HG02938 (cell line): ENCODE data around the gene METTL25B.

ENCODE experiments used
- ATAC-seq: cut with Tn5 transposase; IDR thresholded peaks from one replicate; pipeline ENCODE4 v1.9.1; 2021; ENCODE audit warnings: mild to moderate bottlenecking, moderate library complexity; ENCODE audit not compliant: unreplicated experiment

METTL25B gene

DNA sequence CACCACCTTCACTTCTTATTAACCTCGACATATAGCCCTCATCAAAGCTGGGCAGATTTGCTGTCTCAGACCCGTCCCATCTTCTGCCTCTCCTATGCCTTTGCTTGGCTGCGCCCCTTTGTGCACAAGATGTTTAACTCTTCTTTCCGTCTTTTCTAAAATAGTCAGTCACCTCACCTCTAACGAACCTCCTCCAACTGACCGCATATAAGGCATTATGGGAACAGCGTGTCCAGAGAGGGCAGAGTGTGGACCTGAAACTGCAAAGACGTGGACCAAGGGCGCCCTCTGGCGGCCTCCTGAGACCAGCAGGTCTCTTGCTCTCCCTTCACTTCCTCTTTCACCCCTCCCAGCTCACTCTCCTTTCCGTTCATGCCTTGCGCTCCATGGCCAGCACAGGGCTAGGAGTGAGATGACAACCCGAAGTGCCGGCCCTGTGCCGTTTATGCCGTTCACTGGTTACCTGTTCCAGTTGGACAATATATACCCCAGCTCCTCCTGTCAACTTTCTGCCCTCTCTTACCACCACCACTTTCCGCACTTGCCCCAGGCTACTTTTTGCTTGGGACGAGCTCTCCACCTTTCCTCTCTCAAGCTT, 2.5 kb upstream of the METTL25B start:
- ATAC-seq, result peak; percentile 33

DNA sequence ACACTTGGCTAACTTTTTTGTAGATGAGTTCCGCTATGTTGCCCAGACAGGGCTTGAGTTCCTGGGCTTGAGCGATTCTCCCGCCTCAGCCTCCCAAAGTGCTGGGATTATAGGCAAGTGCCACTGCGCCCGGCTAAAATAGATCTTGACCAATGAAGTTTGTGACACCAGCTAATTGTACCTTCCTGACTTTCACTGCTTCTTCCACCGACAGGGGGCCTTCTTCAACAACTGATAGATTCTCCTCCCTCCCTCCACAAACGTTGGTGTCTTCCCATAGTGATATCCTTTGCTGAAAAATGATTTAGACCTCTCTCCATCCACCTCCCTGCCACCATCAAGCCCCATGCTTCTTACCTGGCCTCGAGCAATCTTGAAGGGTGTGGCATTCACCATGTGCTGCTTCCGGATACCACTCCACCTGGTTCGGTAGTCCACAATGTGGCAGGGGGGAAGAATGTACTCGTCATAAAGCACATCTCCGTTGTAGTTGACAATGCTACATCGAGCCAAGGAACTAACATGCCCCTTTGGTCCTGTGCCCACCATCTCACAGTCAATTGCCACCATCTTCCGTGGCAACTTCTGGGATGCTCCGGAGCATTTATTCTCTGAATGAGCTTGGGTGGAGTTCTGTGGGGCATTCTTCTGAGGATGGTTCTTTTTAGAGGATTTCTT, 1.6 kb upstream of the METTL25B start:
- ATAC-seq, result no peak

DNA sequence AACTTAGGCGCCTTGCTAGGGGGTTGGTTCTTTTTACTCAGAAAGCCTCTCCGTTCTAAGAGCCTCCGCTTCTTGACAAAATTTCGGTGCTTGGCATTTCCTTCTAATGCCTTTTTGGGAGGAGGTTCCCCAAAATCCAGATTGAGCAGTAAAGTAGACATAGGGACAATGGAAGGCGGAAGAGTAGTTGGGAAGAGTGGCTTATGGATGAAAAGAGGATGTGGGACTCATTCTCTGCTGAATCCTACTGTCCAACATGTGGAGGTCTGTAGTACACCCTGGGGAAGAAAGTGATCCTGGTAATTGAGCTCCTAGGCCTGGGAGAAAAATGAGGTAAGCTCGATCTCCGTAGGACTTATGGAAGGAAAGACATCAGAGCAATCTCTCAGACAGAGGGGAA, 777 bp upstream of the METTL25B start:
- ATAC-seq, result no peak

DNA sequence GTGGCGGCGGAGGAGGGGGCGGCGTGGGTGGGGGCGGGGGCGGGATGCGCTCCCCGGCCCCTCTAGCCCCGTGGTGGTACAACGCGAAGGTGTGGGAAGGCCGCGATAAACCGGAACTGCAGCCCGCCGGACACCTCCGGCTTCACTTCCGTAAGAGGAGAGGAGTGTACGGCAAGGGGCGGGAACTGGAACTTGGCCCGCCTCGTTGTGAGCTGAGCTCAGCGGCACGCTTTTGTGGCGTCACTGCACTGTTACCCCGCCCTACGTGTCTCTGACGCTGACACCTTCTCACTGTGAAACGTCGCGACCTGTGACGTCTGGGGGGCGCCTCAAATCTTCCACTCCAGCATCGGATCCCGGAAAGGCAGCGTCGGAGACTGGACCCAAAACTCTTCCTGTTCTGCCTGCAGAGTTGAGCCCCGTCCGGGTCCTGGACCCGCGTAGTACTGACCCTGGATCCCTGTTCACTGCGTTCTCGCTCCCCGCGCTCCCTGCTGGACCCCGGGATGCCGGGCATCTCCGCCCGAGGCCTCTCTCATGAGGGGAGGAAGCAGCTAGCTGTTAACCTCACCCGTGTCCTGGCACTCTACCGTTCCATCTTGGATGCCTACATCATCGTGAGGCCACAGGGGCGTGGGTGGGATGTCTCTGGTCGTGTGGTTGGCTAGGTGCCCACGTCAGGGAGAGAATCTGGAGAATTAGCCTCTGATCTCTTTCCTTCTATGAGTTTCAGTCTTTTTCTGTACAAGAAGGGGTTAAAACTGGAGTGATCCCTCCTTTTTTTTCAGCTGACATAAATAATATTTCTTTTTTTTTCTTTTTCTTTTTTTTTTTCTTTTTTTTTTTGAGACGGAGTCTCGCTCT, 562 bp downstream of the METTL25B start, which contains the start of gene ISG20L2:
Gene ISG20L2 (minus strand): TSS at position 168 of the 864 bp plus-strand sequence. CDS start 1,114 bp downstream, outside the sequence.
- peak; percentile 91 for ATAC-seq

DNA sequence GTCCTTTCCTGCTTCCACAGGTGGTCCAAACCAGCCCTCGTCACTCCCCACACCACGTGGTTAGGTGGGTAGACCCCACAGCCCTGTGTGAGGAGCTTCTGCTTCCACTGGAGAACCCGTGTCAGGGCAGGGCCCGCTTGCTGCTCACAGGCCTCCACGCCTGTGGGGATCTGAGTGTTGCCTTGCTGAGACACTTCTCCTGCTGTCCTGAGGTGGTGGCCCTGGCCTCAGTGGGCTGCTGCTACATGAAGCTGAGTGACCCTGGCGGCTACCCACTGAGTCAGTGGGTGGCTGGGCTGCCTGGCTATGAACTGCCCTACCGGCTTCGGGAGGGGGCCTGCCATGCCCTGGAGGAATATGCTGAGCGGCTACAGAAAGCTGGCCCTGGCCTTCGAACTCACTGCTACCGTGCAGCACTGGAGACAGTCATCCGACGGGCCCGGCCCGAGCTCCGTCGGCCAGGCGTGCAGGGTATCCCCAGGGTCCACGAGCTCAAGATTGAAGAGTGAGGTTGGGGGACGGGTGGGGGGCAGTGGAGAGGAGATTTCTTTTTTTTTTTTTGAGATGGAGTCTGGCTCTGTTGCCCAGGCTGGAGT, 5.8 kb downstream of the METTL25B start:
- ATAC-seq, result no peak

DNA sequence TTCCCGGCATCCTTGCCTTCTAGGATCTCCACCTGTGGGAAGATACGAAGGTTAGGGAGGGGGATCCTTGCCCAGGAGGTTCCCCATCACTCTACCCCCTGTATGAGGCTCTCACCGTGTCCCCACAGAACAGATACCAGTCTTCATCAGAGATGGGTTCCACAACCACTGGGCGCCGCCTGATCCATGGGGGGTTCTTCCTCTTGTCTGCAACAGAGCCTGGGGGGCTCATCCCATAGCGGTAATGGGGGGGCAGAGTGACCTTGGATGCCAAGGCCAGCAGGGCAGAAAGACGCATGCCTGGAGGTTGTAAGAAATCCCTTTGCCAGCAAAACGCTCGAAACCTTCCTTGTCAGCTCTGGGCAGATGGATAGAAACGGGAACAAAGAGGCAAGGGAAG, 10.1 kb downstream of the METTL25B start:
- no peak for ATAC-seq

DNA sequence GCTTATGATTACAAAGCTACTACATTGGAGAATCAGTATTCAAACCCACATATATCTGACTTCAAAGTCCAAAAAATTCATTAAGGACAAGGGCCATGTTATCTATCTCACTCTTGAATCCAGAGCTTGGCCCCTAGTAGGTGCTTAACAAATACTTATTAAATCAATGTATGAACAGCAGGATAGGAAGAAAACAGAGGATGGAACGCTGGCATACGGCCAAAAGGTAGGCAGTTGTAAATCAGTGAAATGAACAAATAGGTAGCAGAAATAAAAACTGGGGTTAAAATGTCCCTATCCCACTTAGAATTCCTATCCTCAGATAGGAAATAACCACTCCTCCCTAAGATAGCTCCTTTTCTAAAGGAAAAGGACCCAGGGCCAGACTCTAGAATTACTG, 10.6 kb downstream of the METTL25B start:
- no peak for ATAC-seq

DNA sequence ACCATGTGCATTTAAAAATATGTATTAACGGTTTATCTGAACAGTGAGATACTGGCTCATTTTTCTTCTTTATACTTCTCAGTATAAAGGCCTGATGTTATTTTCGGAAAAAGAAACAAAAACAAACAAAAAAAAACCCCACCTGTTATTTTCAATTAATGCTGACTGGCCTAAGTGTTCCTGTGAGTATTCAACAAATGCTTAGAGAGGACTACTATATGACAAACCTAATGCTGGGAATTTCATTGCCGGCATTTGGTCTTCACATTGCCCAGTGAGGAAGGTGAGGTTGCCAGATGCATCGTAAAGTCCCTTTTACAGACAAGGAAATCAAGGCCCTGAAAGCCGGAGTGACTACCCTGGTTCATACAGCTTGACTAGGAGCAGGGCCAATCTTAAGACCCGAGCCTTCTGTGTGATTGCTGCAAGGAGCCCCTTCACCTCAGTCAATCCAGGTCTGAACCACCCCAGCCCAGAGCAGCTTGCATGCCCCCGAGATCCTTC, 12.0 kb downstream of the METTL25B start:
- ATAC-seq, result no peak

DNA sequence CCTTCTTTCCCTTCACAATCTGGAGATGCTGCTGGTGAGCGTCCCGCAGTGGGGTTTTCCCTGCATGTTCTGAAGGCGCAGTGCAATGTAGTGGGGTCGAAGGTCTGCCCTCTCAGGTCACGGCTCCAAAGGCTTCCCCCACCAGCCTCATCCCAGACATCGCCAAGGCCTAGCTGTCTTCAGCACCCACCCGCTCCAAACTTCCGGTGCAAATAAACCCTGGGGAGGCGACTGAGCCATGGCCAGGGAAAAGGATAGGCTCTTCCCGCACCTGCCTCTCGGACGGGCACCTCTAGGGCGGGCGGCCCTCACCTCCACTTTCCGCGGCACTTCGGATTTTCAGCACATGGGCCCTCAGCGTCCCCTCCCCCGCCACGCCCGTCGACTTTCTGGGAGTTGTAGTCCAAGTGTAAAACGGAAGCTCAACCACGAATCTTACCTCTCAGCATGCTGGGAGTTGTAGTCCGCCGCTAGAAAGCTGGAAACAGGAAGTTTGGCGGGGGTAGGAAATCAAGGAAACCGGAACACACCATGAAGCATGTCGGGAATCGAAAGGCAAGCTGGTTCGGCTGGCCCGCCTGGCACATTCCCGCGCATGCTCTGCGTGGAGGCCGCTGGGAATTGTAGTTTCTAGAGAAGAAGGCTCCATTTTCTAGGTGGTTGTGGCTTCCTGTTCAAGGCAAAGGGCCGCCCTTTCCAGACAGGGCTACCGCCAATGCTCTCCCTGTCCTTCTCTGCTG, 12.6 kb downstream of the METTL25B start, which contains the start of gene MRPL24:
Gene MRPL24 (minus strand): TSS at position 348 of the 740 bp plus-strand sequence. CDS start 2,384 bp downstream, outside the sequence.
- peak; percentile 84 for ATAC-seq

DNA sequence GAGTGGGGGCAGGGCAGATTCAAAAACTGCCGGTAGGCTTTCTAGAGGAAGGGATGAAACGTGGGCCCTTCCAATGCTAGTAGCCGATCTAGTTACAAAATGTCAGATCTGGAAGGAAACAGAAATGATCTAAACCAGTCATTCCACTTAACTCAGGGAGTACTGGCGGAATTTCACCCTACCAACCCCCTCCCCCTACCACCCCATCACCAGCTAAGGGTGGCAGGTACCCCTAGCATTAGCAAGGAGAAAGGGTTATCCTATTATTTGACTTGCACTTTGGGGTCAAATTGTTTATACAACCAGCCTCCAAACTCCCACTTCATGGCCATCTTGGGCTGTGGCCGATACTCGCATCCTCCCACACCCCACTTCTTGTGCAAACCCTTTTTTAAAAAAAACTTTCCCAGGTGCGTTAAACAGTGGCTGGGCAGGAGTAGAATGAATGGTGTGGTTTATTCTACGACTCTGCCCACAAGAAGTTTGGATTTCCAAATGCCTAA, 13.3 kb downstream of the METTL25B start:
- ATAC-seq, result no peak

DNA sequence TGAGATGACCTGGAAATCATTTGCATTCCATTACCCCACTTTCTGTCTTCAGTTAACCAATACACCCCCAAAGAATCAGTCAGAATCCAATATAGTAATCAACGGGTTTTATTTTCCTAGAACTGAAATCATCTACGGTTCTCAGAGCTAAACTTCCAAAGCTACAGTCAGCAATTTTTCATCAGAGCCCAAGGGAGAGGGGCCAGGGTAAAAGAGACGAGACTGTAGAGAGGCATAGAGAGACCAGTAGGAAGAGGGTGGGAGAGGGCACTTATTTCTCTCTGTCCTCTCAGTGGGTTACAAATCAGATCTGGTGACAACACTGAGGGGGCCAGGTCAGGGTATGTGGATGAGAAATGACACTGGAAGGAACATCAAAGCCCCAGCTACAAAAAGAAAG, 13.7 kb downstream of the METTL25B start:
- no peak for ATAC-seq

DNA sequence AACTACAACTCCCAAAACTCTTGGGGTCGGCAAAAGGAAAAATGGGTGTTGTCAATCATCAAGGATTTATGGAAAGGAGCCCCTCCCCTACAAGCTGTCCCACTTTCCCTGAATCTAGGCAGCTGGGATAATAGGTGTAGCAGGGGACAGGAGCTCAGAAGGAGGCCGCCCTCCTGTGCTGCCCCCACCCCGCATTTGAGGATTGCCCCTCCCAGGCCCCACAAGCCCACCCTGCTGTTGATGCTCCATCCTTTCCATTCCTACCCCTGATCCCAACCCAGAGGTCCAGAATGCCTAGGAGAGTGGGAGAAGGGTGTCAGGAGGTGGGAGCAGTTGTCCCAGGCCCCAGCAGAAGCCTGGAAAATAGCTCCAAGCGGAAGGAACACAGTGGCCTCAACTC, 14.5 kb downstream of the METTL25B start:
- ATAC-seq, result no peak

DNA sequence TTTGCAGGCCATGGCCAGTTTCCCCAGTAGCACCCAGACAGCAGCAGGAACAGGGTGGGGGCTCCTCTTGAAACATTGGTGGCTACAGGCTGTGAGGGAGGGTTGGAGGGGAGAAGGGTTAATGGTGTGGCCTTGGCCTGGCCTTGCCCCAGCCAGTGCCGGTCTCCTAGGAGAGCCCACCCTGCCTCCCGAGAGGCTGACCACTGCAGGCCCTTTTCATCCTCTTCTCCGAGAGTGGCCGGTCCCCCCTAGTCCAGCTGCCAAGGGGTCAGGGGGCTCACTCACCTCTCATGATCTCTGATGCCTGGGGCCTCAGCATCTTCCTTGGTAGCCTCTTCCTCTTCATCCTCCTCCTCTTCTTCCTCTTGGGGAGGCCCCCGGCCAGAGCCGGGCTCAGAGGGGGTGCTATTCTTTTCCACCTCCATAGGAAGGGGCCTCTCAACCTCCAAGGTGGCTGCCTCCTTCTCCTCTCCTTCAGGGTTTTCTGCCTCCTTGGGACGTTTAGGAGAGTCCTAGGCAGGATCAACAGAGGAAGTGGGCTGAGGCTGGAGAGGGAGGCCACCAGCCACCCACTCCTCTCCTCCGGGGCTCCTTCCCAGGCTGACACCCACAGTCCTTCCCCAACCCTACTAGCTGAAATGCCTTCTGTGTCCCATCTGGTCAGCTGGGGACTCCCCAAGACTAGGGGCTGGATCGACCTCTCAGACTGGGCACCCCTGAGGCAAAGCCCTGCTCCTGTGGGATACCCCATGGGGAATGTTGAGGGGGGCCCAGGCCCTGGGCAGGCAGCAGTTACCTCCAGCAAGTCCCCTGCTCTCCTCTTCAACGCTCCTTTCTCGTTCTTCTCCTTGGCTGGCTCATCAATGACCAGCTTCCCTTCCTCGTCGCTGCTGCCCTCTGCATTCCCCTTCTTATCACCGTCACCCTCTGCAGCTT, 15.4 kb downstream of the METTL25B start:
- ATAC-seq, result no peak

DNA sequence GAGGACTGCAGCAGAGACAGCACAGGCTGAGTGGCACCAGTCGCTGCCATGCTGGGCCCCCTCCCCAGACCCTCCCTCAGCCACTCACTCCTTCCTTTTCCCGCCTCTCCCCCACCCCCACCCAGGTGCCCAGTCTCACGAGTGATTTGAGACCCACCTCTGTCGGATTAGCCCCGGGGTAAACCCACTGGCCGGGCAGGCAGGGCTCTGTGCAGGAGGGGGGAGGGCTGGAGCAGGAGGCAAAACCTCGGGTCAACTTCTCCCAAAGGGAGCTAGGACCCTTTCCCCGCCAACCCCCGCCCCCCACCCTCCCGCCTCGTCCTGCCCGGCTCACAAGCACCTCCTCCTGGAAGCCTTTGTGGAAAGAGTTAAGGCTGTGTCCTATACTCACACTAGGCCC, 16.1 kb downstream of the METTL25B start:
- no peak for ATAC-seq

DNA sequence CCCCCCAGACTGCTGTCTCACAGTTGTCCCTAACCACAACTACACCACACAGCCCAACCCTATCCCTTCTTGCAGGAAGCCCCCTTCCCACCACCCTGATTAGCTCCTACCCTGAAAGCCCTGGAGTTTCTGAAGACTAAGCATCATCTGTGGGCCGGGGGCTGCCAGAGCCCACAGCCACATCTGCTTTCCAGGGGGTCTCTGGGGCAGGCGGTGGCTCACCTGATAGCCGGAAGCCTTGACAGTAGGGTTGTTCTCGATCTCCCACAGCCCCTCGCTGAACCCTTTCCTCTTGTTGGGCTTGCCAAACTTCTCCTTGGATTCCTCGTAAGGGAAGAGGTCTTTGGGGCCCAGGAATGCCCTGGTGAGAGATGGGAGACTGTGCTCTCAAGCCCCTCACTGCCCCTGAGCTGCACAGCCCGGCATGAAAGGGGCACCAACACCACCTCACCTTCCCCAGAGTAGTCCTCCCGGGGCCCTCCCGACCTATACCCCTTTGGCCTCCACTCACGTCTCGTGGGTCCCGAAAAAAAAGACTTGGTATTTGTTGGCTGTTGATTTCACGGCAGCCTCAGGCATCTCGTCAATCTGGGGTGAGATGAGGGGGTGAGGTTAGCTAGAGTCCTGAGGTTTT, 16.6 kb downstream of the METTL25B start:
- no peak for ATAC-seq

DNA sequence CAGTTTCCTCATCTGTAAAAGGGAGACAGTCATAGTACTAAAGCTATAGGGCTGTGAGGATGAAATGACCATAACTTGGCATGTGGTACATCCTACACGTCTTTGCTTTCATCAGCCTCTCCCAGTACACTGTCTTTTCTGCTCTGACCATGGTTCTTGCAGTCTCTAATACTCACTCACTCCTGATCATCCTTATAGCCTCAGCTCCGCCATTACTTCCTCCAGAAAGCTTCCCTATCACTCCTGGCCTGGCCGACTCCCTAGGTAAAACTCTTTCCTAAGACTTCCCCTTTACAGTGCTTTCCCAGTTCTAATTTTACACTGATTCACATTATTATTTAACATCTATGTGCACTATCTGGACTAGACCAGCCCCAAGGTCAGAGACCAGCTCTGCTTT, 17.6 kb downstream of the METTL25B start:
- no peak for ATAC-seq

DNA sequence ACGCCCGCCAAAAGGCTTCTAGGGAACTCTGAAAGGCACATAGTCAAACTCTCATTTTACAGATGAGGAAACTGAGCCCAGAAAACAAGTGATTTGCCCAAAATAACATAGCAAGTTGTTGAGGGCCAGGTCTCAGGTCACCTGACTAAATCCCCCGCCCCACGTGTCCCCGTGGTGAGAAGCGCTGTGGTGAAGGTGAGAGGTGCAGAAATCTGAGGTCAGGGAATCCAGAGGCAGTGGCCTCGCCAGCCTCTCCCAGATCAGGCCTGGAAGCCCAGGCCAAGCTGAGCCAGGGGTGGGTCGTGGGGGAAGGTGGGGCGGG, 18.1 kb downstream of the METTL25B start:
- no peak for ATAC-seq

DNA sequence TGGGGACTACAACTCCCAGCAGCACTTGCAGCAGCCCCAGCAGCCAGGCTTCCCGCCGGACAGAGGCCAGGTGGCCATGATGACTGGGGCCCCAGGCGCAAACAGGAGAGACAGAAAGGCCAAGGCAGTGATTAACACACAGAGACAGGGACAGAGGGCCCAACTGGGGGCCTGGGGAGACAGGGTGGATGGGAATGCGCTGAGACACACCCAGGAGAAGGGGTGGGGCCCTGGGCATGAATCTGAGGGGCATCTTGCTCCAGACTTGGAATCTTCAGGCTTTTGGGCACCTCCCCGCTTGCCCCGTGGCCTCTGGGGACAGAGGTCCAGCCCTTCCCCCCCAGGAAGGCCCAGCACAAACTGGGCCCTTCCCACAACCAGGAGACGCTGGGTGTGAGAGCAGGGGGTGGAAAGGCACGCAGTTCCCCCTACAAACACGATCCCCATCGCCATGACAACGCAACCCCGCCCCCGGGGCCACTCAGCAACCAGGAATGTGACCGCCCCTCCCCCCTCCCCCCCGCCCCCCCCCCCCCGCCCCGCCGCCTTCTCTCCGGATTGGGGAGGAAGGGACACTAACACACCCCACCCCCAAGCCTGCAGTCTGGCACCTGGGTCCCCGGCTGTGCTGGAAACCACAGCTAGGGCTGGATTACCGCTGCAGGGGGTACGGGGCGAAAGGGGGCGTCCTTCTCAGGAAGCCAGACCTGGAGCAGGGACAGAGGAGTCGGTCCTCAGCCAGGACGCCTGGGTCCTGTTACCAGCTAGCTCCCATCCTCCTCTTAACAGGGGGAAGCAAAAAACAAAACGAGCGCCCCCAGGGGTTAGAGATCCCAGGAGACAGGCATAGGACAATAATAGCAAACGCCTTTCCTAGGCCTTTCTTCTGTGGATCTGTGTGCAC, 18.7 kb downstream of the METTL25B start:
- no peak for ATAC-seq
